ENCODE data around the gene CEP164.
"Not testable (repeated sequence)": the region's sequence is repeated elsewhere in the genome, so short reads cannot be mapped to it uniquely, and the experiment has no call there.

DNA sequence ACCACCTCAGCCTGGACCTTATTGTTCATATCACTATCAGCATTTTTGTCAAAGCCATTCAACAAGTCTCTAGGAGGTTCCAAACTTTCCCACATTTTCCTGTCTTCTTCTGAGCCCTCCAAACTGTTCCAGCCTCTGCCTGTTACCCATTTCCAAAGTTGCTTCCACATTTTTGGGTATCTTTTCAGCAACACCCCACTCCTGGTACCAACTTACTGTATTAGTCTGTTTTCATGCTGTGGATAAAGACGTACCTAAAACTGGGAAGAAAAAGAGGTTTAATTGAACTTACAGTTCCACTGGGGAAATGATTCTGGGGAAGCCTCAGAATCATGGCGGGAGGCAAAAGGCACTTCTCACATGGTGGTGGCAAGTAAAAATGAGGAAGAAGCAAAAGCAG, 78.2 kb downstream of the CEP164 start:
- TF ChIP-seq, protein P1, sequence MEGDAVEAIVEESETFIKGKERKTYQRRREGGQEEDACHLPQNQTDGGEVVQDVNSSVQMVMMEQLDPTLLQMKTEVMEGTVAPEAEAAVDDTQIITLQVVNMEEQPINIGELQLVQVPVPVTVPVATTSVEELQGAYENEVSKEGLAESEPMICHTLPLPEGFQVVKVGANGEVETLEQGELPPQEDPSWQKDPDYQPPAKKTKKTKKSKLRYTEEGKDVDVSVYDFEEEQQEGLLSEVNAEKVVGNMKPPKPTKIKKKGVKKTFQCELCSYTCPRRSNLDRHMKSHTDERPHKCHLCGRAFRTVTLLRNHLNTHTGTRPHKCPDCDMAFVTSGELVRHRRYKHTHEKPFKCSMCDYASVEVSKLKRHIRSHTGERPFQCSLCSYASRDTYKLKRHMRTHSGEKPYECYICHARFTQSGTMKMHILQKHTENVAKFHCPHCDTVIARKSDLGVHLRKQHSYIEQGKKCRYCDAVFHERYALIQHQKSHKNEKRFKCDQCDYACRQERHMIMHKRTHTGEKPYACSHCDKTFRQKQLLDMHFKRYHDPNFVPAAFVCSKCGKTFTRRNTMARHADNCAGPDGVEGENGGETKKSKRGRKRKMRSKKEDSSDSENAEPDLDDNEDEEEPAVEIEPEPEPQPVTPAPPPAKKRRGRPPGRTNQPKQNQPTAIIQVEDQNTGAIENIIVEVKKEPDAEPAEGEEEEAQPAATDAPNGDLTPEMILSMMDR (IDR thresholded peaks at IDR 0.05): not testable (repeated sequence)
- TF ChIP-seq POLR2A (IDR thresholded peaks at IDR 0.05): not testable (repeated sequence)
